GM12878 (cell line): ENCODE data around the gene GTF2IRD1. TPM values are rescaled to one million over a fixed set of nuclear protein-coding genes. Genes with fewer than 3 reads are reported as not detected.

Source experiments
- ATAC-seq: fragments of 200-7000 bp; cut with Tn5 transposase; 3 replicates; pipeline ENCODE4 v1.9.1; 2020; ENCODE audit warnings: mild to moderate bottlenecking, moderate library complexity
- BruUV-seq: library from RNA; stranded (reverse); fragments of 400-500 nt; replicated peaks from 2 replicates; lab custom pipeline; 2021; lab: Mats Ljungman, UMichigan
- CTCF ChIA-PET: fragments of 300-600 bp; sonication (Branson Sonifier 250); formaldehyde crosslinking; extraction: SDS; loops from one replicate; lab custom pipeline; 2021; ENCODE audit warnings: inconsistent platforms; lab: Yijun Ruan, JAX
- POLR2A ChIA-PET: fragments of 350-600 bp; formaldehyde crosslinking; extraction: SDS; loops from one replicate; lab custom pipeline; 2021; ENCODE audit warnings: inconsistent platforms; lab: Charles Lee
- RAD21 ChIA-PET: fragments of 300-600 bp; sonication (Branson Sonifier 250); formaldehyde crosslinking; loops from one replicate; lab custom pipeline; 2023; ENCODE audit warnings: antibody characterized with exemption; ENCODE audit not compliant: unreplicated experiment; lab: Charles Lee
- SMC1A ChIA-PET: fragments of 300-600 bp; sonication (Branson Sonifier 250); formaldehyde crosslinking; loops from one replicate; lab custom pipeline; 2023; ENCODE audit not compliant: unreplicated experiment, uncharacterized antibody; lab: Charles Lee
- DNase-seq: peaks from one replicate; pipeline ENCODE4 v3.0.0-alpha.2; 2011; ENCODE audit warnings: low read depth, low spot score
- FAIRE-seq: peaks from 3 replicates; lab custom pipeline; 2011; peaks lifted over from hg19 to GRCh38; lab: Jason Lieb, UNC
- H2AFZ ChIP-seq: 2 replicates; pipeline ENCODE4 v1.6.0; 2011; ENCODE audit warnings: low read depth, low read length, control low read depth; ENCODE audit not compliant: control insufficient read depth
- H3K27ac ChIP-seq: 2 replicates; pipeline ENCODE4 v1.5.1; 2011; ENCODE audit warnings: control low read depth; ENCODE audit not compliant: control insufficient read depth, insufficient read depth
- H3K27me3 ChIP-seq, 2 experiments: replicated peaks in 1 of 2; 2 replicates each; pipeline versions ENCODE4 v1.6.0 to v1.6.1; 2011; ENCODE audit warnings: low read length in 1 of 2; ENCODE audit not compliant: control insufficient read depth in 2 of 2, insufficient read depth in 2 of 2
- H3K36me3 ChIP-seq, 2 experiments: 2 replicates each; pipeline ENCODE4 v1.5.1; 2011; ENCODE audit warnings: low read length in 1 of 2; ENCODE audit not compliant: control insufficient read depth in 2 of 2, insufficient read depth in 2 of 2
- H3K4me1 ChIP-seq: 2 replicates; pipeline ENCODE4 v1.6.1; 2011; ENCODE audit warnings: mild to moderate bottlenecking, low read length, moderate library complexity, mixed read lengths; ENCODE audit not compliant: control insufficient read depth, insufficient read depth
- H3K4me2 ChIP-seq: 2 replicates; pipeline ENCODE4 v1.6.0; 2011; ENCODE audit warnings: control low read depth; ENCODE audit not compliant: control insufficient read depth, insufficient read depth
- H3K4me3 ChIP-seq: fragments of 200-600 bp; sonication (generic); 2 replicates; pipeline ENCODE4 v1.5.1; 2016
- H3K79me2 ChIP-seq: 2 replicates; pipeline ENCODE4 v1.6.0; 2011; ENCODE audit warnings: low read length; ENCODE audit not compliant: control insufficient read depth, insufficient read depth
- H3K9ac ChIP-seq: 2 replicates; pipeline ENCODE4 v1.8.0; 2011; ENCODE audit warnings: low read length, control low read depth, mixed read lengths; ENCODE audit not compliant: control insufficient read depth, insufficient read depth
- H3K9me3 ChIP-seq: replicated peaks from 3 replicates; pipeline ENCODE4 v1.5.1; 2011; ENCODE audit warnings: mild to moderate bottlenecking, low read length; ENCODE audit not compliant: control insufficient read depth, insufficient read depth
- H4K20me1 ChIP-seq: 2 replicates; pipeline ENCODE4 v1.6.0; 2011; ENCODE audit not compliant: control insufficient read depth, insufficient read depth
- ATF3 ChIP-seq: IDR thresholded peaks from 2 replicates; pipeline ENCODE4 v1.6.1; 2011; ENCODE audit warnings: low read depth, mild to moderate bottlenecking, low read length, moderate library complexity, borderline replicate concordance; ENCODE audit errors: extremely low read depth
- ESRRA ChIP-seq: IDR thresholded peaks from 2 replicates; pipeline ENCODE4 v1.6.1; 2012; ENCODE audit warnings: mild to moderate bottlenecking, low read length, improper control_type of control experiment
- HCFC1 ChIP-seq: fragments of 150-350 bp; IDR thresholded peaks from 2 replicates; pipeline ENCODE4 v1.6.1; 2014; ENCODE audit warnings: low read length
- IRF4 ChIP-seq: IDR thresholded peaks from 2 replicates; pipeline ENCODE4 v1.6.1; 2011; ENCODE audit warnings: low read depth, low read length
- MEF2B ChIP-seq: fragments of 450-650 bp; IDR thresholded peaks from 2 replicates; pipeline ENCODE4 v1.6.1; 2018; ENCODE audit warnings: mild to moderate bottlenecking, moderate library complexity; ENCODE audit not compliant: partially characterized antibody, poor library complexity, severe bottlenecking
- MTA3 ChIP-seq: IDR thresholded peaks from 2 replicates; pipeline ENCODE4 v1.6.1; 2012; ENCODE audit warnings: low read length, inconsistent platforms, borderline replicate concordance
- NKRF ChIP-seq: fragments of 450-650 bp; conservative IDR thresholded peaks from 2 replicates; pipeline ENCODE4 v1.6.1; 2017; ENCODE audit warnings: mild to moderate bottlenecking, moderate library complexity
- PBX3 ChIP-seq: IDR thresholded peaks from 2 replicates; pipeline ENCODE4 v1.6.1; 2011; ENCODE audit warnings: mild to moderate bottlenecking, low read depth, low read length, moderate library complexity; ENCODE audit not compliant: insufficient replicate concordance
- RAD21 ChIP-seq: IDR thresholded peaks from 2 replicates; pipeline ENCODE4 v1.6.1; 2011; ENCODE audit warnings: mild to moderate bottlenecking, low read depth, low read length, moderate library complexity; ENCODE audit not compliant: insufficient read depth
- ZNF592 ChIP-seq: fragments of 450-650 bp; IDR thresholded peaks from 2 replicates; pipeline ENCODE4 v1.6.1; 2017; ENCODE audit warnings: mild to moderate bottlenecking, moderate library complexity
- ZSCAN29 ChIP-seq: fragments of 450-650 bp; IDR thresholded peaks from 2 replicates; pipeline ENCODE4 v1.6.1; 2017; ENCODE audit warnings: mild to moderate bottlenecking, moderate library complexity
- ZZZ3 ChIP-seq: IDR thresholded peaks from 2 replicates; pipeline ENCODE4 v1.6.1; 2011; ENCODE audit warnings: low read depth; ENCODE audit not compliant: control insufficient read depth, insufficient read length
- WGBS: methylation state at CpG from one replicate; pipeline ENCODE4 v1.1.6; 2016; ENCODE audit warnings: low lambda C conversion rate; ENCODE audit not compliant: insufficient replicate concordance, insufficient coverage; ENCODE audit errors: missing lambda C conversion rate; 5-methylcytosine and 5-hydroxymethylcytosine counted together
- in situ Hi-C: fragments of 300-500 bp; cut with MboI; formaldehyde crosslinking; loops from 9 replicates; pipeline ENCODE4 v1.14.3; 2018; ENCODE audit warnings: mixed read lengths
- intact Hi-C: fragments of 100-400 bp; cut with micrococcal nuclease; formaldehyde crosslinking; loops from one replicate; pipeline ENCODE4 v1.14.2; 2022; ENCODE audit not compliant: unreplicated experiment
- polyA plus RNA-seq, 11 experiments: library from polyadenylated mRNA; depleted of rRNA in 4 of 11; unstranded in 6 of 11; stranded (reverse) in 5 of 11; fragments of >200 nt; fragmentation: Nextera tagmentation in 4 of 11; fragmentation: Illumina TruSeq in 1 of 11; extraction: Ambion mirVana in 4 of 11; extraction: Trizol in 1 of 11; gene quantifications; 1 replicate in 1 of 11; 2 replicates in 10 of 11; pipeline versions ENCODE4 v1.2.1 to v1.2.3, GENCODE V29; 2011 to 2016; ENCODE audit warnings: inconsistent platforms in 2 of 11, missing spikeins in 2 of 11, low read depth in 1 of 11
- total RNA-seq, 4 experiments: library from RNA; depleted of rRNA in 3 of 4; stranded (reverse); fragments of >200 nt in 3 of 4; fragmentation: Illumina TruSeq in 1 of 4; extraction: Trizol in 1 of 4; gene quantifications; 2 replicates each; pipeline versions ENCODE4 v1.2.1 to v1.2.3, GENCODE V29; 2013 to 2021

GTF2IRD1 gene
- total and polyA plus RNA-seq, 10 of the 15 experiments (the other 5 are each of a cell fraction or from before 2014, with no cell fraction given), result 0.48 to 3.0 (median 1.3) TPM

GRCh38 chr7:74619235-74619860 is 165.6 kb downstream of the GTF2IRD1 start:
- H3K36me3 ChIP-seq, result no peaks in the 10 kb centered on the region
- POLR2A ChIA-PET, result interaction anchor here (0.5 to 0.6 kb wide), 2 partner anchors 16 to 32 kb away, joined by 3 read pairs; no protein-coding TSS in a partner anchor

More at GRCh38 chr7:74619235-74619860, 165.6 kb downstream of the GTF2IRD1 start:
- DNase-seq, result no peak
- ChIA-PET CTCF (interaction anchor here (0.6 to 0.8 kb wide), 2 partner anchors 12 to 24 kb away, joined by 3 read pairs; no protein-coding TSS in a partner anchor), RAD21 (no interaction called here), SMC1A (no interaction called here)
- WGBS, result 89% methylated on average over 14 of the region's 14 CpGs
- Histone ChIP-seq H3K27me3 (no peaks in the 10 kb centered on the region), H4K20me1 (no peaks in the 10 kb centered on the region), H3K4me2 (no peak overlapping the region), H3K4me1 (peaks cover 19% of the 10 kb centered on the region), H3K27ac (no peak overlapping the region), H3K4me3 (no peak overlapping the region), H3K9me3 (no peaks in the 10 kb centered on the region), H3K79me2 (no peaks in the 10 kb centered on the region), H3K9ac (no peak overlapping the region), H2AFZ (no peak overlapping the region)
- TF ChIP-seq ATF3 (no peak), HCFC1 (no peak), ESRRA (no peak), RAD21 (no peak), ZSCAN29 (no peak), MTA3 (no peak), ZNF592 (no peak), ZZZ3 (no peak), PBX3 (no peak), IRF4 (no peak), MEF2B (no peak), NKRF (no peak)
- no TSS peak for BruUV-seq
- intact Hi-C loops, result no loop called here
- in situ Hi-C loops, result no loop called here
- FAIRE-seq, result no peak
- no peak for ATAC-seq
